NB4 (cell line): ENCODE measurements around the gene CARMIL1.

ENCODE experiments used
- DNase-seq: peaks from one replicate; pipeline ENCODE4 v3.0.0; 2010; ENCODE audit warnings: low read depth
- H3K4me3 ChIP-seq: one replicate; pipeline ENCODE4 v1.5.1; 2011; ENCODE audit warnings: mild to moderate bottlenecking, low read depth, low read length, moderate library complexity
- CTCF ChIP-seq: IDR thresholded peaks from one replicate; pipeline ENCODE4 v1.5.1; 2012; ENCODE audit warnings: low read depth, low read length
- MYC ChIP-seq: IDR thresholded peaks from 2 replicates; pipeline ENCODE4 v1.6.1; 2011; ENCODE audit warnings: low read depth, low read length
- POLR2A ChIP-seq: IDR thresholded peaks from 2 replicates; pipeline ENCODE4 v1.6.1; 2011; ENCODE audit warnings: mild to moderate bottlenecking; ENCODE audit not compliant: insufficient read length; ENCODE audit errors: extremely low read depth
- TF ChIP-seq, protein P1 (sequence below): IDR thresholded peaks from 2 replicates; pipeline ENCODE4 v1.6.1; 2011; ENCODE audit warnings: low read depth, low read length

CARMIL1 gene

DNA sequence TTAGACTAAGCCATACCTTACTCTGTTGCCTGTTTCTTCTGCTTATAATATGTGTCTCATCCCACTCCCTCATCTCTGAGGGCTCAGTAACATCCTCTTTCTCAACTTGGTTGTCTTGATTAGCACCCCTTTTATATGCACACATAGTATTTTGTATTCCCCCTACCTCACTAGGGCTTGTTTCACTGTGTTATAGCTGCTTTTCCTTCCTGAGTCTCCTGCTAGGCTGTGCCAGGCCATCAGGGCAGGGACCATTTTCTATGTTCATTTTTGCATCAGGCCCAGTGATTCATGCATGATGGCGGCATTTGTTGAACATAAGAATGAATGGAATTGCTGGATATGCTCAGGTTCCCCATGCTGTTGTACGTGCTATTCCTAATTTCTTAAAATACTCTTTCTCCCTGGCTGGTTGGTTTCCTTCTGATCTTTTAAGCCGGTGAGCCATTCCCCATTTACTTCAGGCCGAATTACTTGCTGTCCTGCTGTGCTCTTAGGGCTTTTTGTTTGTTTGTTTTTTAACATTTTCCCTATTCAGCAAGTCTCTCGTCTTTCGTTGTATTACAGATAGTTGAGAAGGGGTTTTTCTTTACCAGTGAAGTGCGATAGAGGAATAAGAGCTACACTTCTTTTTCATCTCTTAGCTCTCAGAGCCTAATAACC, 183.2 kb downstream of the CARMIL1 start:
- TF ChIP-seq, protein P1, sequence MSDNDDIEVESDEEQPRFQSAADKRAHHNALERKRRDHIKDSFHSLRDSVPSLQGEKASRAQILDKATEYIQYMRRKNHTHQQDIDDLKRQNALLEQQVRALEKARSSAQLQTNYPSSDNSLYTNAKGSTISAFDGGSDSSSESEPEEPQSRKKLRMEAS: no peak
- no peak for TF ChIP-seq MYC
- no peak for TF ChIP-seq CTCF
- no peak for TF ChIP-seq POLR2A
- no peak for DNase-seq
- H3K4me3 ChIP-seq: no peak overlapping the region

GRCh38 chr6:25463441-25463840, 184.3 kb downstream of the CARMIL1 start:
- DNase-seq: peak; percentile 10
- H3K4me3 ChIP-seq: no peak overlapping the region

DNA sequence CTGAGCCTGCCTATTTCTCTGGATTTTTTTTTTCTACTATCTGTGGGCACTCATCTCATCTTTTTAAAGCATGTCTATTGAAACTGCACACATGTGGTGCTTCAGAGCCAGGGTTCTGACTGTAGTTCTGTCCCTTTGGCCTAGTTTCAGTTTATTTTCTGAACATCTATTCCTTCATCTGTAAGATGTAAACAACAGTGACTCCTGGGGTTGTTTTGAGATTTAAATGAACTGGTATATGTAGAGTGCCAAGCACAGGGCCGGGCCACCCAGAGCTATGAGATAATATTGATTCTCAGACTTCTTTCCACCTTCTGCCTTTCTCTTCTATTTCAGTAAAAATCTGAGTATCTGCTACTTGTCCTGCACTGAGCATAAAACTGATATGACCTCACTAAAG, 185.1 kb downstream of the CARMIL1 start:
- TF ChIP-seq MYC (no peak), POLR2A (no peak), CTCF (no peak)
- TF ChIP-seq, protein P1: no peak
- H3K4me3 ChIP-seq: no peak overlapping the region
- DNase-seq: no peak

More at GRCh38 chr6:25463441-25463840, 184.3 kb downstream of the CARMIL1 start:
- TF ChIP-seq, protein P1: 0 out of 2 replicates have a peak, but pooled peaks have one; percentile 12
- no peak for TF ChIP-seq CTCF

DNA sequence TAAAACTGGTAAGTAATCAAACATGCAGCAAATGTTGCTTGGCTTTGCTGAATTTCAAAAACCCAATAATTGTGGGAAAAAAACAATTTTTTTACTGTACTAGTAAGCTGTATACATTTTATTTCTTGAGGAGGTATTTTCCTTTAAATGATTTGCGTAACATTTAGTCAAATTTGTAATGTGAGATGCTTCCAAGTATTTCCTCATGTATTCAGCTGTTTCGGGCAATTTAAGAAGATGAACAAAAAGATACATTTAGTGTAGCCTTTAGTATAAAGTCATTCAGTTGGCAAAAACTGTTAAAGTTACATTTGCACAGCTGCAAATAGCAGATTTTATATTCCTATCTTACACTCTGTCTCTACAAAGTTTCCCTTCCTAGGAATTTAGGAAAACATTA, 186.8 kb downstream of the CARMIL1 start:
- no peak for DNase-seq
- TF ChIP-seq MYC (no peak), CTCF (no peak), POLR2A (no peak)
- TF ChIP-seq, protein P1: no peak
- no peak overlapping the region for H3K4me3 ChIP-seq

DNA sequence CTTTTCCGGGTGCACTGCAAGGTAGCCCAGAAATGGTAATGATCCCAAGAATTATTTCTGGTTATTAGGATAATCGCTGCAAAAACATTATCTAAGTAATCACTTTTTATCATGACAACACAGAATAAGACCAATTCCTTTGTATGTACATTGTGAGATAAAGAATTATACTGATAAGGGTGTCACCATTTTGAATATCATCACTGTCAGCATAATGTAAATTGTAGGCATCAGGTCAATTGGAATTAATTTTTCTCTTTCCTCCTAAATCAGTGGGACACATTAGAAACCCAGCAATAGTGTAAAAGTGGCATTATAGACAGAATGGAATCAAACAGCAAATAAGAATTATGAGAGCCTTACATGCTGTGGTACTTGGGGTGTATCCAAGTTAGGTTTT, 189.7 kb downstream of the CARMIL1 start:
- TF ChIP-seq MYC (no peak), POLR2A (no peak), CTCF (no peak)
- TF ChIP-seq, protein P1: no peak
- H3K4me3 ChIP-seq: no peak overlapping the region
- no peak for DNase-seq
